Tibial nerve (tissue), 4 donors: ENCODE results near the gene TUBA1A. TPM values are rescaled to one million over a fixed set of nuclear protein-coding genes. Genes with fewer than 3 reads are reported as not detected.
"Not testable (repeated sequence)": the region's sequence is repeated elsewhere in the genome, so short reads cannot be mapped to it uniquely, and the experiment has no call there.

Source experiments
- DNase-seq, 2 donors: peaks; one replicate each; pipeline ENCODE4 v3.0.0-alpha.2; 2019; ENCODE audit warnings: low spot score in 2 of 2
- H3K27ac ChIP-seq, 4 donors: fragments of 200-600 bp; sonication (generic) in 3 of 4; one replicate each; pipeline ENCODE4 v1.5.1; 2017 to 2019; ENCODE audit warnings: mild to moderate bottlenecking in 1 of 4
- H3K27me3 ChIP-seq, 2 donors: fragments of 200-600 bp; sonication (generic) in 1 of 2; one replicate each; pipeline versions ENCODE4 v1.5.1 to v1.6.0; 2017 to 2019
- H3K36me3 ChIP-seq, 3 donors: fragments of 200-600 bp; sonication (generic); one replicate each; pipeline ENCODE4 v1.5.1; 2018 to 2019
- H3K4me1 ChIP-seq, 4 donors: fragments of 200-600 bp; sonication (generic) in 3 of 4; one replicate each; pipeline ENCODE4 v1.5.1; 2017 to 2019
- H3K4me3 ChIP-seq, 4 donors: fragments of 200-600 bp; sonication (generic) in 3 of 4; one replicate each; pipeline ENCODE4 v1.5.1; 2017 to 2019; ENCODE audit warnings: mild to moderate bottlenecking in 1 of 4, moderate library complexity in 1 of 4
- H3K9me3 ChIP-seq, 4 donors: fragments of 200-600 bp; sonication (generic) in 3 of 4; one replicate each; pipeline ENCODE4 v1.5.1; 2017 to 2019
- EP300 ChIP-seq, 2 donors: sonication (generic); formaldehyde crosslinking; IDR thresholded peaks; one replicate each; pipeline ENCODE4 v1.6.1; 2017; ENCODE audit warnings: antibody characterized with exemption in 2 of 2, mild to moderate bottlenecking in 1 of 2
- POLR2A ChIP-seq, 2 donors: fragments of 450-650 bp; IDR thresholded peaks; one replicate each; pipeline ENCODE4 v1.6.1; 2017; ENCODE audit warnings: antibody characterized with exemption in 2 of 2, mild to moderate bottlenecking in 2 of 2, moderate library complexity in 2 of 2
- WGBS, 2 donors: methylation state at CpG; one replicate each; pipeline ENCODE4 v1.1.5; 2018; 5-methylcytosine and 5-hydroxymethylcytosine counted together
- small RNA-seq: library from RNA; depleted of rRNA; stranded (forward); fragments of <200 nt; gene quantifications from one replicate; pipeline ENCODE3, GENCODE V24; 2016
- total RNA-seq, 4 donors: library from RNA; depleted of rRNA; stranded (reverse); fragments of >200 nt; gene quantifications; one replicate each; pipeline ENCODE4 v1.1.0, GENCODE V29; 2016
- TF ChIP-seq, protein P1 (sequence below), 5 experiments: fragments of 200-600 bp in 3 of 5; fragments of 450-650 bp in 2 of 5; sonication (generic) in 3 of 5; IDR thresholded peaks; one replicate each; pipeline ENCODE4 v1.5.1; 2016 to 2019; ENCODE audit warnings: antibody characterized with exemption in 5 of 5, mild to moderate bottlenecking in 3 of 5, moderate library complexity in 2 of 5

Gene TUBA1A
- total RNA-seq, 4 donors from 2014 or later, result 264 to 402 (median 307) TPM

- Histone ChIP-seq H3K4me3 (no peak overlapping the region), H3K36me3 (no peaks in the 10 kb centered on the region), H3K27me3 (no peaks in the 10 kb centered on the region), H3K9me3 (no peaks in the 10 kb centered on the region), H3K27ac (no peak overlapping the region), H3K4me1 (peaks cover 0 to 4% (median 0%) of the 10 kb centered on the region in 4 donors)
- TF ChIP-seq EP300 (IDR thresholded peaks at IDR 0.05), result no peak
- TF ChIP-seq, protein P1, sequence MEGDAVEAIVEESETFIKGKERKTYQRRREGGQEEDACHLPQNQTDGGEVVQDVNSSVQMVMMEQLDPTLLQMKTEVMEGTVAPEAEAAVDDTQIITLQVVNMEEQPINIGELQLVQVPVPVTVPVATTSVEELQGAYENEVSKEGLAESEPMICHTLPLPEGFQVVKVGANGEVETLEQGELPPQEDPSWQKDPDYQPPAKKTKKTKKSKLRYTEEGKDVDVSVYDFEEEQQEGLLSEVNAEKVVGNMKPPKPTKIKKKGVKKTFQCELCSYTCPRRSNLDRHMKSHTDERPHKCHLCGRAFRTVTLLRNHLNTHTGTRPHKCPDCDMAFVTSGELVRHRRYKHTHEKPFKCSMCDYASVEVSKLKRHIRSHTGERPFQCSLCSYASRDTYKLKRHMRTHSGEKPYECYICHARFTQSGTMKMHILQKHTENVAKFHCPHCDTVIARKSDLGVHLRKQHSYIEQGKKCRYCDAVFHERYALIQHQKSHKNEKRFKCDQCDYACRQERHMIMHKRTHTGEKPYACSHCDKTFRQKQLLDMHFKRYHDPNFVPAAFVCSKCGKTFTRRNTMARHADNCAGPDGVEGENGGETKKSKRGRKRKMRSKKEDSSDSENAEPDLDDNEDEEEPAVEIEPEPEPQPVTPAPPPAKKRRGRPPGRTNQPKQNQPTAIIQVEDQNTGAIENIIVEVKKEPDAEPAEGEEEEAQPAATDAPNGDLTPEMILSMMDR (IDR thresholded peaks at IDR 0.05), result no peak
- TF ChIP-seq POLR2A (IDR thresholded peaks at IDR 0.05), result no peak
- WGBS, 2 donors, result 37 to 49% methylated on average over 2 of the region's 2 CpGs
- no peak for DNase-seq
Observed at GRCh38 chr12:49138587-49138986, 50.3 kb downstream of the TUBA1A start.

GRCh38 chr12:49137476-49137875 is 51.4 kb downstream of the TUBA1A start:
- WGBS, 2 donors, result 96 to 100% methylated on average over 1 of the region's 1 CpG
- no peaks in the 10 kb centered on the region for H3K36me3 ChIP-seq
- no peak overlapping the region for H3K27ac ChIP-seq
- peaks cover 0 to 15% (median 0%) of the 10 kb centered on the region in 4 donors for H3K4me1 ChIP-seq
- no peaks in the 10 kb centered on the region for H3K27me3 ChIP-seq
- no peak for DNase-seq
- H3K4me3 ChIP-seq, result no peak overlapping the region
- no peaks in the 10 kb centered on the region for H3K9me3 ChIP-seq
- no peak for TF ChIP-seq POLR2A (IDR thresholded peaks at IDR 0.05)
- no peak for TF ChIP-seq EP300 (IDR thresholded peaks at IDR 0.05)
- TF ChIP-seq, protein P1 (IDR thresholded peaks at IDR 0.05), result no peak

DNA sequence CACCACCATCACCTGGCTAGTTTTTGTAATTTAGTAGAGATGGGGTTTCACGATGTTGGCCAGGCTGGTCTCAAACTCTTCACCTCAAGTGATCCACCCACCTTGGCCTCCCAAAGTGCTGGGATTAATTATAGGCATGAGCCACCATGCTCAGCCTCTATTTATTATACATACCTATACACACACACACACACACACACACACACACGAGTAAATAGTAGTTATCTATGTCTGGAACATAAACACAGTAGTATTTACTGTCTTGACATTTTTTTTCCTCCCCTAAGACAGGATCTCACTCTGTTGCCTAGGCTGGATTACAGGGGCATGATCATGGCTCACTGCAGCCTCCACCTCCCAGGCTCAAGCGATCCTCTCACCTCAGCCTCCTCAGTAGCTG is 51.9 kb downstream of the TUBA1A start:
- H3K4me1 ChIP-seq, result peaks cover 0 to 20% (median 0%) of the 10 kb centered on the region in 4 donors
- not testable (repeated sequence) for H3K4me3 ChIP-seq, DNase-seq, H3K27ac ChIP-seq, H3K27me3 ChIP-seq, H3K9me3 ChIP-seq, H3K36me3 ChIP-seq
- WGBS, 2 donors, result 93 to 96% methylated on average over 3 of the region's 3 CpGs

Small RNA genes within 50 kb of the gene (small RNA-seq; reads per million reads assigned to genes)
- not detected for gene RF00017

Other genes with a start within 250 kb of the TUBA1A start
- 10 to 100 TPM; 45.3 to 55.2 (median 49.3) TPM for gene ARF3, start 231.6 kb downstream of the TUBA1A start, total RNA-seq
- gene WNT10B, start 217.3 kb downstream of the TUBA1A start, total RNA-seq, result 10 to 100 TPM in 1 of 4 donors, 1 to 10 TPM in 2, under 1 TPM in 1; 0.60 to 11.0 (median 3.6) TPM
- gene WNT1, start 210.8 kb downstream of the TUBA1A start, total RNA-seq, result not detected
- not detected for gene DDN, start 189.7 kb downstream of the TUBA1A start, total RNA-seq
- gene PRKAG1, start 170.3 kb downstream of the TUBA1A start, total RNA-seq, result 10 to 100 TPM; 40.6 to 60.7 (median 46.1) TPM
- gene KMT2D, start 128.3 kb downstream of the TUBA1A start, total RNA-seq, result 100 to 1,000 TPM in 1 of 4 donors, 10 to 100 TPM in 3; 53.5 to 102 (median 76.9) TPM
- 1 to 10 TPM in 2 of 4 donors, not detected in 2; 1.1 to 4.3 TPM for gene RHEBL1, start 119.1 kb downstream of the TUBA1A start, total RNA-seq
- 10 to 100 TPM; 55.5 to 94.7 (median 60.1) TPM for gene DHH, start 94.3 kb downstream of the TUBA1A start, total RNA-seq
- gene LMBR1L, start 78.2 kb downstream of the TUBA1A start, total RNA-seq, result 10 to 100 TPM; 50.3 to 97.5 (median 73.0) TPM
- gene TUBA1B, start 57.7 kb downstream of the TUBA1A start, total RNA-seq, result 100 to 1,000 TPM; 516 to 967 (median 709) TPM
- 100 to 1,000 TPM in 1 of 4 donors, 10 to 100 TPM in 3; 45.5 to 142 (median 55.1) TPM for gene TUBA1C, start 76.0 kb upstream of the TUBA1A start, total RNA-seq
- under 1 TPM in 3 of 4 donors, not detected in 1; 0.20 to 0.84 (median 0.22) TPM for gene PRPH, start 106.1 kb upstream of the TUBA1A start, total RNA-seq
- 1 to 10 TPM in 2 of 4 donors, under 1 TPM in 1, not detected in 1; 0.30 to 6.5 (median 3.1) TPM for gene TROAP, start 134.2 kb upstream of the TUBA1A start, total RNA-seq
- not detected for gene C1QL4, start 148.1 kb upstream of the TUBA1A start, total RNA-seq
- gene DNAJC22, start 157.8 kb upstream of the TUBA1A start, total RNA-seq, result not detected
- 10 to 100 TPM in 2 of 4 donors, 1 to 10 TPM in 2; 5.9 to 14.7 (median 9.8) TPM for gene SPATS2, start 178.4 kb upstream of the TUBA1A start, total RNA-seq